ENCODE data around the gene MAST3.

DNA sequence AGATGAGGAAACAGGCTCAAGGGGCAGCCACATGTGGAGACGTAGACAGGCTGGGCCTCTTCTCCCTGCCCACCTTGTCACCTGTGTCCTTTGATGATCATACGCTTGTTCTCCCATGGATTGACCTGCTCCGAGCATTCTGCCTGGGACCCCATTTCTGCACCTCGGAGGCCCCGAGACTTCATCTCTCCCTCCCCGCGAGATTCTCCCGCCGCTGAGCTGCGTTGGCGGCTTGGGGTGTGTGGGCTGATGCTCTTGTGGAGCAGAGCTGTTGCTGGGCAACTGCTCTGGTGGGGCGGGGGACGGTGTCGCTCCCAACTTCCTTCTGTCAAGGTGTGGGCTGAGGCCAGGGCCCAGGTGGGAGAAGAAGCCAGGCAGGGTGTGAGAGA lies 22.1 kb downstream of the MAST3 start:
- TF ChIP-seq, protein P1, sequence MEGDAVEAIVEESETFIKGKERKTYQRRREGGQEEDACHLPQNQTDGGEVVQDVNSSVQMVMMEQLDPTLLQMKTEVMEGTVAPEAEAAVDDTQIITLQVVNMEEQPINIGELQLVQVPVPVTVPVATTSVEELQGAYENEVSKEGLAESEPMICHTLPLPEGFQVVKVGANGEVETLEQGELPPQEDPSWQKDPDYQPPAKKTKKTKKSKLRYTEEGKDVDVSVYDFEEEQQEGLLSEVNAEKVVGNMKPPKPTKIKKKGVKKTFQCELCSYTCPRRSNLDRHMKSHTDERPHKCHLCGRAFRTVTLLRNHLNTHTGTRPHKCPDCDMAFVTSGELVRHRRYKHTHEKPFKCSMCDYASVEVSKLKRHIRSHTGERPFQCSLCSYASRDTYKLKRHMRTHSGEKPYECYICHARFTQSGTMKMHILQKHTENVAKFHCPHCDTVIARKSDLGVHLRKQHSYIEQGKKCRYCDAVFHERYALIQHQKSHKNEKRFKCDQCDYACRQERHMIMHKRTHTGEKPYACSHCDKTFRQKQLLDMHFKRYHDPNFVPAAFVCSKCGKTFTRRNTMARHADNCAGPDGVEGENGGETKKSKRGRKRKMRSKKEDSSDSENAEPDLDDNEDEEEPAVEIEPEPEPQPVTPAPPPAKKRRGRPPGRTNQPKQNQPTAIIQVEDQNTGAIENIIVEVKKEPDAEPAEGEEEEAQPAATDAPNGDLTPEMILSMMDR (conservative IDR thresholded peaks at IDR 0.05): no peak
- no peak for TF ChIP-seq ZFX (IDR thresholded peaks at IDR 0.05)
